Activated T-helper 17 cell treated with anti-CD3 and anti-CD28 coated beads, Interleukin-2, amount 50 U/mL, for 72 hours (primary cell): ENCODE data around the gene WDR54. TPM values are rescaled to one million over a fixed set of nuclear protein-coding genes. Genes with fewer than 3 reads are reported as not detected.
"Not testable (repeated sequence)": the region's sequence is repeated elsewhere in the genome, so short reads cannot be mapped to it uniquely, and the experiment has no call there.

Experiments
- ATAC-seq: fragments of 150-1000 bp; cut with Tn5 transposase; replicated peaks from 2 replicates; pipeline ENCODE4 v1.10.0; 2021; ENCODE audit warnings: mild to moderate bottlenecking, moderate library complexity
- H3K27ac Mint-ChIP-seq: one replicate; pipeline ENCODE4 v1.8.0; 2022; ENCODE audit warnings: mixed read lengths
- H3K27me3 Mint-ChIP-seq: one replicate; pipeline ENCODE4 v1.8.0; 2022; ENCODE audit warnings: mixed read lengths
- H3K36me3 Mint-ChIP-seq: one replicate; pipeline ENCODE4 v1.8.0; 2022; ENCODE audit warnings: low read depth, mild to moderate bottlenecking, mixed read lengths
- H3K4me1 Mint-ChIP-seq: one replicate; pipeline ENCODE4 v1.8.0; 2022; ENCODE audit warnings: mixed read lengths
- H3K4me3 Mint-ChIP-seq: one replicate; pipeline ENCODE4 v1.8.0; 2022; ENCODE audit warnings: mild to moderate bottlenecking, mixed read lengths
- H3K9me3 Mint-ChIP-seq: one replicate; pipeline ENCODE4 v1.8.0; 2022; ENCODE audit warnings: mixed read lengths
- total RNA-seq, 2 donors: library from RNA; stranded (reverse); gene quantifications; one replicate each; pipeline ENCODE4 v1.2.3, GENCODE V29; 2022

Gene WDR54
- total RNA-seq, 2 donors from 2014 or later = 85.8 to 194 TPM

GRCh38 chr2:74462054-74462785, 40.7 kb downstream of the WDR54 start:
- H3K27ac Mint-ChIP-seq = no peak overlapping the region
- peaks cover 16% of the 10 kb centered on the region for H3K4me1 Mint-ChIP-seq
- H3K9me3 Mint-ChIP-seq = no peaks in the 10 kb centered on the region
- H3K4me3 Mint-ChIP-seq = peak overlapping the region; percentile 99
- ATAC-seq = no peak
- H3K27me3 Mint-ChIP-seq = no peaks in the 10 kb centered on the region
- H3K36me3 Mint-ChIP-seq = peaks cover 42% of the 10 kb centered on the region

GRCh38 chr2:74462786-74463105, 41.2 kb downstream of the WDR54 start:
- ATAC-seq = no peak
- Mint-ChIP-seq H3K4me3 (peak overlapping the region; percentile 99), H3K4me1 (peaks cover 14% of the 10 kb centered on the region), H3K27ac (peak overlapping the region; percentile 62), H3K9me3 (no peaks in the 10 kb centered on the region), H3K27me3 (no peaks in the 10 kb centered on the region), H3K36me3 (peaks cover 36% of the 10 kb centered on the region)

GRCh38 chr2:74464406-74464805, 42.9 kb downstream of the WDR54 start:
- Mint-ChIP-seq H3K4me1 (peaks cover 9% of the 10 kb centered on the region), H3K27ac (peak overlapping the region; percentile 70), H3K4me3 (peak overlapping the region; percentile 99), H3K9me3 (no peaks in the 10 kb centered on the region), H3K27me3 (no peaks in the 10 kb centered on the region), H3K36me3 (peaks cover 28% of the 10 kb centered on the region)
- no peak for ATAC-seq

- H3K27me3 Mint-ChIP-seq, H3K9me3 Mint-ChIP-seq, H3K4me1 Mint-ChIP-seq, ATAC-seq: not testable (repeated sequence)
- Mint-ChIP-seq H3K27ac (peak overlapping the region; percentile 81), H3K36me3 (peaks cover 52% of the 10 kb centered on the region), H3K4me3 (peak overlapping the region; percentile 98)
Observed at GRCh38 chr2:74470742-74471141, 49.2 kb downstream of the WDR54 start.

- ATAC-seq = no peak
- H3K27me3 Mint-ChIP-seq = no peaks in the 10 kb centered on the region
- H3K4me3 Mint-ChIP-seq = peak overlapping the region; percentile 98
- H3K27ac Mint-ChIP-seq = peak overlapping the region; percentile 97
- H3K36me3 Mint-ChIP-seq = peaks cover 54% of the 10 kb centered on the region
- H3K4me1 Mint-ChIP-seq = peaks cover 9% of the 10 kb centered on the region
- no peaks in the 10 kb centered on the region for H3K9me3 Mint-ChIP-seq
Observed at GRCh38 chr2:74471332-74472065, 50.0 kb downstream of the WDR54 start.

- H3K9me3 Mint-ChIP-seq = no peaks in the 10 kb centered on the region
- H3K4me3 Mint-ChIP-seq = peak within 1 kb of the TSS; percentile 98
- peaks cover 58% of the 10 kb centered on the region for H3K36me3 Mint-ChIP-seq
- peak within 1 kb of the TSS; percentile 97 for H3K27ac Mint-ChIP-seq
- ATAC-seq = peak; percentile 96
- peaks cover 10% of the 10 kb centered on the region for H3K4me1 Mint-ChIP-seq
- H3K27me3 Mint-ChIP-seq = no peaks in the 10 kb centered on the region
Observed at GRCh38 chr2:74472086-74472944, 50.8 kb downstream of the WDR54 start, which contains the start of gene MRPL53. MRPL53 (minus strand) TSS chr2:74472680; CDS start chr2:74472660, 20 bp downstream.

- ATAC-seq = no peak
- peak overlapping the region; percentile 97 for H3K27ac Mint-ChIP-seq
- peaks cover 63% of the 10 kb centered on the region for H3K36me3 Mint-ChIP-seq
- peak overlapping the region; percentile 98 for H3K4me3 Mint-ChIP-seq
- H3K9me3 Mint-ChIP-seq = no peaks in the 10 kb centered on the region
- H3K27me3 Mint-ChIP-seq = no peaks in the 10 kb centered on the region
- H3K4me1 Mint-ChIP-seq = peaks cover 14% of the 10 kb centered on the region
Observed at GRCh38 chr2:74472945-74473258, 51.4 kb downstream of the WDR54 start.

GRCh38 chr2:74474481-74474880, 53.0 kb downstream of the WDR54 start:
- Mint-ChIP-seq H3K36me3 (peaks cover 71% of the 10 kb centered on the region), H3K27me3 (no peaks in the 10 kb centered on the region), H3K4me1 (peaks cover 14% of the 10 kb centered on the region), H3K4me3 (peak overlapping the region; percentile 98), H3K27ac (no peak overlapping the region), H3K9me3 (no peaks in the 10 kb centered on the region)
- ATAC-seq = no peak

- Mint-ChIP-seq H3K4me3 (no peak overlapping the region), H3K36me3 (peaks cover 73% of the 10 kb centered on the region), H3K4me1 (peaks cover 12% of the 10 kb centered on the region)
Observed at GRCh38 chr2:74474899-74475298, 53.4 kb downstream of the WDR54 start.

More at GRCh38 chr2:74474899-74475298, 53.4 kb downstream of the WDR54 start:
- H3K27ac Mint-ChIP-seq = no peak overlapping the region
- H3K9me3 Mint-ChIP-seq = no peaks in the 10 kb centered on the region
- no peaks in the 10 kb centered on the region for H3K27me3 Mint-ChIP-seq
- ATAC-seq = no peak

Other genes starting within 250 kb of the WDR54 start
- gene MOB1A, start 242.9 kb upstream of the WDR54 start, total RNA-seq = 100 to 1,000 TPM; 155 to 159 TPM
- gene MTHFD2, start 223.1 kb upstream of the WDR54 start, total RNA-seq = 100 to 1,000 TPM; 281 to 284 TPM
- gene SLC4A5, start 78.3 kb upstream of the WDR54 start, total RNA-seq = 1 to 10 TPM; 2.2 to 4.4 TPM
- 100 to 1,000 TPM in 1 of 2 donors, 10 to 100 TPM in 1; 84.0 to 108 TPM for gene DCTN1, start 41.4 kb upstream of the WDR54 start, total RNA-seq
- 1 to 10 TPM; 2.3 to 9.7 TPM for gene C2orf81, start 111 bp upstream of the WDR54 start, total RNA-seq
- 1 to 10 TPM; 1.2 to 3.1 TPM for gene RTKN, start 20.2 kb downstream of the WDR54 start, total RNA-seq
- 10 to 100 TPM; 27.8 to 37.9 TPM for gene INO80B, start 33.4 kb downstream of the WDR54 start, total RNA-seq
- 10 to 100 TPM; 34.1 to 48.5 TPM for gene WBP1, start 36.7 kb downstream of the WDR54 start, total RNA-seq
- 10 to 100 TPM; 68.3 to 70.9 TPM for gene MOGS, start 43.7 kb downstream of the WDR54 start, total RNA-seq
- gene MRPL53, start 51.0 kb downstream of the WDR54 start, total RNA-seq = 10 to 100 TPM; 83.8 to 91.2 TPM
- 10 to 100 TPM; 25.4 to 26.3 TPM for gene CCDC142, start 61.3 kb downstream of the WDR54 start, total RNA-seq
- gene TTC31, start 61.4 kb downstream of the WDR54 start, total RNA-seq = 10 to 100 TPM; 27.2 to 32.4 TPM
- gene LBX2, start 77.9 kb downstream of the WDR54 start, total RNA-seq = 1 to 10 TPM in 1 of 2 donors, under 1 TPM in 1; 0.39 to 1.3 TPM
- gene PCGF1, start 86.0 kb downstream of the WDR54 start, total RNA-seq = 10 to 100 TPM; 22.0 to 32.8 TPM
- gene TLX2, start 92.7 kb downstream of the WDR54 start, total RNA-seq = 1 to 10 TPM in 1 of 2 donors, under 1 TPM in 1; 0.39 to 1.4 TPM
- gene DQX1, start 104.5 kb downstream of the WDR54 start, total RNA-seq = under 1 TPM; 0.74 to 0.76 TPM
- 100 to 1,000 TPM in 1 of 2 donors, 10 to 100 TPM in 1; 72.2 to 116 TPM for gene AUP1, start 108.0 kb downstream of the WDR54 start, total RNA-seq
- 10 to 100 TPM; 75.6 to 81.2 TPM for gene HTRA2, start 108.2 kb downstream of the WDR54 start, total RNA-seq
- gene LOXL3, start 132.2 kb downstream of the WDR54 start, total RNA-seq = 1 to 10 TPM; 2.0 to 4.4 TPM
- 10 to 100 TPM; 23.7 to 32.4 TPM for gene DOK1, start 133.0 kb downstream of the WDR54 start, total RNA-seq
- gene M1AP, start 226.6 kb downstream of the WDR54 start, total RNA-seq = not detected
- 1 to 10 TPM; 6.5 to 7.3 TPM for gene SEMA4F, start 232.5 kb downstream of the WDR54 start, total RNA-seq